ENCODE measurements around the gene DPY19L1. TPM values are rescaled to one million over a fixed set of nuclear protein-coding genes. Genes with fewer than 3 reads are reported as not detected.

The DPY19L1 gene
- total RNA-seq, 1 experiment from 2014 or later, result 14.3 TPM

GRCh38 chr7:35019179-35019729, 18.0 kb downstream of the DPY19L1 start:
- Mint-ChIP-seq H3K27me3 (ENCODE audit: low read depth) (no peaks in the 10 kb centered on the region), H3K9me3 (no peaks in the 10 kb centered on the region), H3K27ac (peak overlapping the region in 1 of 3 experiments; percentile 28; a peak in 2 of 7 replicates), H3K36me3 (ENCODE audit: insufficient read depth in 1 of 3, low read depth in 3 of 3) (peaks cover 8 to 12% (median 11%) of the 10 kb centered on the region in 3 experiments; a peak in 6 of 7 replicates), H3K4me3 (no peak overlapping the region), H3K4me1 (peaks cover 27 to 35% of the 10 kb centered on the region in 2 experiments)
- Histone ChIP-seq H2BK15ac (ENCODE audit: low read depth, low read length) (no peak overlapping the region), H2AFZ (ENCODE audit: low read length) (no peak overlapping the region), H4K8ac (replicated peaks; ENCODE audit: insufficient read length, low read depth, low read length) (no peak overlapping the region), H2BK12ac (ENCODE audit: insufficient read length, low read depth, low read length) (no peak overlapping the region), H3K79me2 (ENCODE audit: insufficient read depth, low read length) (no peaks in the 10 kb centered on the region; the same call in 1 of the 2 replicates), H3K79me1 (ENCODE audit: insufficient read depth, low read depth, low read length, poor library complexity, severe bottlenecking) (no peaks in the 10 kb centered on the region), H3K27ac (ENCODE audit: insufficient read length, low read depth, low read length) (no peak overlapping the region), H3K14ac (ENCODE audit: insufficient read depth, low read length) (no peak overlapping the region), H3K9ac (ENCODE audit: extremely low read depth, insufficient read length, low read length) (no peak overlapping the region), H2BK5ac (ENCODE audit: insufficient read length, low read length) (no peak overlapping the region), H3K4me1 (ENCODE audit: insufficient read depth, low read length) (peaks cover 4% of the 10 kb centered on the region; the same call in 1 of the 2 replicates), H4K5ac (ENCODE audit: insufficient read length, low read depth, low read length) (no peak overlapping the region), H2BK120ac (ENCODE audit: low read depth, low read length, poor library complexity, severe bottlenecking) (no peak overlapping the region), H3T11ph (ENCODE audit: low read length) (no peak overlapping the region), H3K18ac (ENCODE audit: insufficient read length, low read depth, low read length) (peak overlapping the region; percentile 27), H2AK5ac (ENCODE audit: insufficient read length, low read length) (no peak overlapping the region), H3K56ac (ENCODE audit: insufficient read length, low read depth, low read length) (no peak overlapping the region), H4K20me1 (ENCODE audit: control insufficient read depth, insufficient read depth, insufficient read length) (no peaks in the 10 kb centered on the region), H4K91ac (ENCODE audit: insufficient read length, low read depth, low read length) (no peak overlapping the region), H3K27me3 (ENCODE audit: insufficient read depth, low read length) (no peaks in the 10 kb centered on the region), H3K23me2 (ENCODE audit: insufficient read length, low read depth, low read length, poor library complexity, severe bottlenecking) (no peaks in the 10 kb centered on the region), H2BK20ac (ENCODE audit: low read depth, low read length, poor library complexity, severe bottlenecking) (no peak overlapping the region), H3K23ac (ENCODE audit: insufficient read length, low read depth, low read length) (no peak overlapping the region), H3K9me3 (ENCODE audit: control insufficient read depth, low read depth, low read length) (no peaks in the 10 kb centered on the region), H3K4me2 (ENCODE audit: insufficient read depth, insufficient read length, low read length) (no peak overlapping the region), H3K4ac (ENCODE audit: low read depth, low read length) (no peak overlapping the region)
- no CpG with 5 or more reads among the region's 2 CpGs for WGBS (ENCODE audit: extremely low coverage, insufficient read length, low lambda C conversion rate)
- TF ChIP-seq CTCF (conservative IDR thresholded peaks at IDR 0.05), result no peak
- DNase-seq, result no peak

Data from H9 (cell line).